ENCODE data around the gene TBX19.
A peak's percentile ranks its signal among the peaks of the same experiment; 100 is the strongest.

The TBX19 gene

GRCh38 chr1:168280296-168280927, at the start of gene TBX19:
TSS of gene TBX19 (plus strand) at chr1:168280877. CDS start at chr1:168281091, 214 bp downstream.
- DNase-seq: no peak

GRCh38 chr1:168234846-168235547, 45.7 kb upstream of the TBX19 start:
- DNase-seq: peak; percentile 25 to 41

- DNase-seq: no peak
These were observed 45.2 kb upstream of the TBX19 start for GRCh38 chr1:168235548-168235885.

GRCh38 chr1:168235937-168236336, 44.7 kb upstream of the TBX19 start:
- no peak for DNase-seq

- DNase-seq: no peak
These were observed 43.7 kb upstream of the TBX19 start for GRCh38 chr1:168236836-168237611.

- no peak for DNase-seq
These were observed 37.5 kb upstream of the TBX19 start for GRCh38 chr1:168243198-168243597.

GRCh38 chr1:168243636-168244212, 37.0 kb upstream of the TBX19 start:
- DNase-seq: no peak

- no peak for DNase-seq
These were observed 35.6 kb upstream of the TBX19 start for GRCh38 chr1:168245042-168245441.

GRCh38 chr1:168246506-168246905, 34.2 kb upstream of the TBX19 start:
- no peak for DNase-seq

- no peak for DNase-seq
These were observed 28.4 kb upstream of the TBX19 start for GRCh38 chr1:168252204-168252733.

GRCh38 chr1:168256164-168256563, 24.5 kb upstream of the TBX19 start:
- DNase-seq: no peak

- DNase-seq: no peak
These were observed 23.3 kb upstream of the TBX19 start for GRCh38 chr1:168257397-168257796.

GRCh38 chr1:168259567-168259966, 21.1 kb upstream of the TBX19 start:
- DNase-seq: no peak

- DNase-seq: no peak
These were observed 20.3 kb upstream of the TBX19 start for GRCh38 chr1:168260393-168260792.

GRCh38 chr1:168261390-168261789, 19.3 kb upstream of the TBX19 start:
- DNase-seq: no peak

- DNase-seq: no peak
These were observed 17.5 kb upstream of the TBX19 start for GRCh38 chr1:168263130-168263529.

GRCh38 chr1:168264296-168264695, 16.4 kb upstream of the TBX19 start:
- no peak for DNase-seq

GRCh38 chr1:168265596-168265995, 15.1 kb upstream of the TBX19 start:
- DNase-seq: no peak

- DNase-seq: no peak
These were observed 14.0 kb upstream of the TBX19 start for GRCh38 chr1:168266644-168267186.

- no peak for DNase-seq
These were observed 9.0 kb upstream of the TBX19 start for GRCh38 chr1:168271636-168272035.

GRCh38 chr1:168273575-168273974, 7.1 kb upstream of the TBX19 start:
- DNase-seq: no peak

- no peak for DNase-seq
These were observed 1.4 kb upstream of the TBX19 start for GRCh38 chr1:168279253-168279652.

Data from activated CD4-positive, alpha-beta T cell treated with anti-CD3 and anti-CD28 coated beads for 4 hours (primary cell).